GM12891 (cell line): Measurements from ENCODE around the gene NOX5.

ENCODE experiments used
- DNase-seq: peaks from one replicate; pipeline ENCODE4 v3.0.0; 2011; ENCODE audit warnings: low spot score; ENCODE audit not compliant: insufficient read length
- FAIRE-seq: peaks from 2 replicates; lab custom pipeline; 2011; peaks lifted over from hg19 to GRCh38; lab: Jason Lieb, UNC
- PAX5 ChIP-seq: IDR thresholded peaks from 2 replicates; pipeline ENCODE4 v1.6.1; 2011; ENCODE audit warnings: low read length, moderate library complexity, mild to moderate bottlenecking; ENCODE audit not compliant: insufficient read depth, severe bottlenecking
- POLR2A ChIP-seq: IDR thresholded peaks from 2 replicates; pipeline ENCODE4 v1.6.1; 2011; ENCODE audit warnings: low read depth, low read length, control low read depth
- POLR2AphosphoS5 ChIP-seq: IDR thresholded peaks from 2 replicates; pipeline ENCODE4 v1.6.1; 2011; ENCODE audit warnings: low read depth, low read length, control low read depth
- POU2F2 ChIP-seq: IDR thresholded peaks from 2 replicates; pipeline ENCODE4 v1.6.1; 2011; ENCODE audit warnings: low read depth, mild to moderate bottlenecking, control low read depth, low read length, moderate library complexity
- SPI1 ChIP-seq: IDR thresholded peaks from 2 replicates; pipeline ENCODE4 v1.6.1; 2011; ENCODE audit warnings: low read depth, low read length, control low read depth
- TAF1 ChIP-seq: IDR thresholded peaks from 2 replicates; pipeline ENCODE4 v1.6.1; 2011; ENCODE audit warnings: low read depth, low read length, control low read depth

NOX5 gene

DNA sequence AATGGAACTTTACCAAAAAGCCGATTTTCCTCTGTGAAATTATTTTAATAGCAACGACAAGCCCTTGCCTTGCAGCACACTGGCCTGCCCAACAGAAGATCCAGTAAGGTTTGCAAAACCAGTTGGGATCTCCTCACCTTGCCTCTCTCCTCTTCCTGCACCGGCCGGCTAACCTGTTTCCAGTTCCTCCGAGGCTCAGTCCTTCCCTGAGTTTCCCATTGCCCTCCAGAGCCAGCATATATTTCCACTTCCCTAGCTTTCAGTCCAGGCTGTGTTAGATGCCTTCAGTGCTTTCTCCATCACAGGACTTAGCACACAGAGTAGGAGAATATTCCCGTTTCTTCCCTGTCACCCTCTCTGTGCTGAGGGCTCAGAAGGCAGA lies 60.3 kb downstream of the NOX5 start:
- no peak for TF ChIP-seq POLR2AphosphoS5
- no peak for TF ChIP-seq POLR2A
- TF ChIP-seq TAF1 = no peak
- TF ChIP-seq POU2F2 = no peak
- TF ChIP-seq SPI1 = no peak
- no peak for TF ChIP-seq PAX5
- no peak for FAIRE-seq
- no peak for DNase-seq

DNA sequence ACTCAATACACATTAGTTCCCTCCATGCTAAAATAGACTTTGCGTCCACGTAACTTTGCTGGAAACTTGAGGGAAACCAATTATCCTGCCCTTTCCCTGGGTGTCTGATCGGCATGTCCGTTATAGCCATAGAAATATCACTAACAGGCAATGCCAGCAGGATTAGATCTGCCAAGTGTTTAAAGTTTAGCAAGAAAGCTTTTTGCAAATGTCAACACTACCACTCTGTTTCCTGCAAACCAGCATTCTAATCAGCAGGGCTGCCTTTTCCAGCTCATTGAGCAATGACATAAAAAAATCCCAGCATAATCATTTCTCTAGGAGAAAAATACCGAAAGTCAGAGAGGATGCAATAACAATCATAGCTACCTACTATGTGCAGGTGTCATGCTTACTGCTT lies 60.9 kb downstream of the NOX5 start:
- no peak for DNase-seq
- TF ChIP-seq SPI1 (no peak), PAX5 (no peak), TAF1 (no peak), POLR2AphosphoS5 (no peak), POLR2A (no peak), POU2F2 (no peak)
- FAIRE-seq = no peak

DNA sequence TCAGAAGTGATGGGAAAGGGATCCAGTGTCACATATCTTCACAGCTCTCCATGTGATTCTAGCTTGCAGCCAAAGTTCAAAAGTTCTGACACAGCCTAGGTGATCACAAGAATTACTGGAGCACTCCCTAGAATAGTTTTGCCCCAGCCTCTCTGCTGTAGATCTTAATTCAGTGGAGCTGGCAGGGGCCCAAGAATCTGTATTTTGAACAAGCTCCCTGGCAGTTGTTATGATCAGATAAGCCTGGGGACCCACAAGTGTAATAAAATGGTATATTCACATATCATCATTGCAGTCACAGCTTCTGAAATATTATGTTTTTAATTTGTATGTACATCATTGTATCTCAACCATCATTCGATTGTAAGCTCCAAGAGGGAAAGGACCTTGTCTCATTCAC lies 62.3 kb downstream of the NOX5 start:
- FAIRE-seq (no peak), DNase-seq (no peak)
- TF ChIP-seq POLR2A (no peak), TAF1 (no peak), POU2F2 (no peak), SPI1 (no peak), POLR2AphosphoS5 (no peak), PAX5 (no peak)

DNA sequence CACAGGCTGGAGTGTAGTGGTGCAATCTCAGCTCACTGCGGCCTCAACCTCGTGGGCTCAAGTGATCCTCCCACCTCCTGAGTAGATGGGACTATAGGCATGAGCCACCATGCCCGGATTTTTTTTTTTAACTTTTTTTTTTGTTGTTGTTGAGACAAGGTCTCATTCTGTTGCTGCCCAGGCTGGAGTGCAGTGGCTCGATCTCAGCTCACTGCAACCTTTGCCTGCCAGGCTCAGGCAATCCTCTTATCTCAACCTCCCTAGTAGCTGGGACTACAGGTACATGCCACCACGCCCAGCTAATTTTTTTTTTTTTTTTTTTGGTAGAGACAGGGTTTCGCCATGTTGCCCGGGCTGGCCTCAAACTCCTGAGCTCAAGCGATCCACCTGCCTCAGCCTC lies 64.1 kb downstream of the NOX5 start:
- no peak for TF ChIP-seq TAF1
- TF ChIP-seq PAX5 = no peak
- TF ChIP-seq POLR2AphosphoS5 = no peak
- no peak for TF ChIP-seq POLR2A
- no peak for TF ChIP-seq SPI1
- TF ChIP-seq POU2F2 = no peak
- FAIRE-seq (no peak), DNase-seq (no peak)

DNA sequence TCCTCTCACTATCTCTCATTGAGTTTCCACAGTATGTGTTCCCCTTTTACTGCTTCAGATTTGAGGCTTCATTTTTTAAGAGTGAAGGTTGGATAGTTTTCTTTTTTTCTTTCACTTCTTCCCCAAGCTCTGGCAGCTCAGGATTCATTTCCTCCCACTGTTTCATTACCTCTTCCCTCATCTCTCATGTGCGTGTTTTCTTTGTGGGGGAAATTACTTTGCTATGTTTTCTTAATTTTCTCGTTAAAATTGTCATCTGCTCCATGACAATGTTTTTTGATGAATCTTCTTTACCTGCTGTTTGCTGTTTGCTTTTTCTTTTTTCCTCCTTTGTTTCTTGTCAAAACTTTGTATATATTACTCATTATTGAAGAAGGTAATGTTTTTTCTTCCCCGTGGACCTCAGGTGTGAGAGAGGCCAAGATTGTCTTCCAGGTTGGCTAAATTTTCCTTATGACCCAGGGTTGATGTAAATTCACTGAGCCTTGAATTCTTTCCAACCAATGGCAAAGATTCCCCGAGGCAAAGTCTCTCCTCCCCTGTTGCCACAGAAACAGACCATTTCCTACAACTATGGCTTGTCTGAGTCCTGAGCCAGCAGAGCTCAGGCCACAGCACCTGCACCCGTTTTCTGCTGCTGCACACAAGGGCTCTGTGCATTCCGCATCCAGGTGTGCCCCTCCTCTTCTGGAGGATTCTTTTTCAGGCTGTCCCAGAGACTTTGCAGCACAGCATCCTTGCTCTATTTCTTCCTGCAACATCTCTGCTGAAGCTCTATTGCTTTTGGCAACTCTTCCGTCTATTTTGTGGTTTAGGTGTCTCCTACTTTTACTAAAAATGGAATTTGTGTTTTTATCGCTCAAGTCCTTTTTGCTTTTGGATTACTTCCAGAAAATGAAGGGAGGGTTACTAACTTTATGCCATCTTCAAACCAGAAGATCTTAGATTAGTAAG lies 66.1 kb downstream of the NOX5 start:
- DNase-seq (no peak), FAIRE-seq (no peak)
- no peak for TF ChIP-seq POLR2AphosphoS5
- no peak for TF ChIP-seq TAF1
- no peak for TF ChIP-seq POLR2A
- no peak for TF ChIP-seq PAX5
- no peak for TF ChIP-seq SPI1
- no peak for TF ChIP-seq POU2F2

DNA sequence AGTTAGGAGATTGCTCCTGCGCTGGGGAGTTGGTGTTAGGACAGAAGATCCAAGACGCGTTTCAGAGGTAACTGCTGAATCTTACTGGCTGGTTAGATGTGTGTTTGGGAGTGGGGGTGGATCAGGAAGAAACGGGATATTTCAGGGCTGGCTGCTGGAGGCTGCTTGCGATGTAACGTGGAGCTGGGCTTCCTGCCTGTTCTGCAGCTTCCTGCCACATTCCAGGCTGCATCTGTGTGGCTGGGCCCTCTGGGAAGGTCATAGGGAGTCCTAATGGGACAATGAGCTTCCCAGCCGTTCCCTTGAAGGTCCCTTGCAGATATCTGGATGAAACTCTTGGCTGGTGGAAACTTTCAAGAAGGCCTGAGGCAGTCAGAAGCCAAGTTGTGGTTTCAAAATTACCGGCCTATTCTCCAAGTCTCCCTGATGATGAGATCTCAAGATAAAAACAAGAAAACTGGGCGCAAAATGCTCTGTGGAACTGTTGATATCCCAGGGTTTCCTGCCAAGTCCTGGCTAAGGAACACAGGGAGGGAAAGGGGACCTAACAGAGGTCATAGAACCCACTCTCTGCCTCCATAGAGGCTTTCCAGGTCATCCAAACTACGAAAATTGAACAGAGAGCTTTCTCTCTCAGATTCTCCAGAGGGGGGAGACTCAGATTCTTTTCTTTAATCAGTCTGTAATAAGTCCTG lies 67.0 kb downstream of the NOX5 start:
- FAIRE-seq (no peak), DNase-seq (no peak)
- TF ChIP-seq POLR2A = no peak
- TF ChIP-seq POU2F2 = no peak
- no peak for TF ChIP-seq TAF1
- no peak for TF ChIP-seq SPI1
- no peak for TF ChIP-seq PAX5
- no peak for TF ChIP-seq POLR2AphosphoS5

GRCh38 chr15:69082021-69082502 lies 67.6 kb downstream of the NOX5 start:
- no peak for DNase-seq
- no peak for FAIRE-seq
- TF ChIP-seq TAF1 = no peak
- no peak for TF ChIP-seq SPI1
- TF ChIP-seq PAX5 = no peak
- TF ChIP-seq POU2F2 = no peak
- no peak for TF ChIP-seq POLR2A
- TF ChIP-seq POLR2AphosphoS5 = no peak

DNA sequence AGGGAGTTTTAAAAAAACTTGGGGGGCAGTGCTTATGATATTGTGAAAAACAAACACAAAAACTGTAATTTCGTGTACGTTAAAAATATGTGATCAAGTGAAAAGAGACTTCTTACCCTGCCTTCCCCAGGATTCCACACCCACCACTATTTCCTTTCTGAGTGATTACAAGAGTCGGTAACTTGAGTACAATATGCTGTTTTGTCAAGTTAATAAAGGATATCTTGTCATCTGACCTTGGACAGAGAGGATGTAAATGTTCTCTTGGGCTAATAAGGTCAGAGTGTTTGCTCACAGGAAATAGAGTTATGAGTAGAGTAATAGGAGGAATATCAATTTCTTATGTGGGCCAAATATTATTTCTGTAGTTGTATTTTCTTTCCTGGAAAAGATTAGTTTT lies 68.1 kb downstream of the NOX5 start:
- no peak for DNase-seq
- no peak for FAIRE-seq
- TF ChIP-seq TAF1 = no peak
- TF ChIP-seq POU2F2 = no peak
- TF ChIP-seq SPI1 = no peak
- no peak for TF ChIP-seq POLR2A

DNA sequence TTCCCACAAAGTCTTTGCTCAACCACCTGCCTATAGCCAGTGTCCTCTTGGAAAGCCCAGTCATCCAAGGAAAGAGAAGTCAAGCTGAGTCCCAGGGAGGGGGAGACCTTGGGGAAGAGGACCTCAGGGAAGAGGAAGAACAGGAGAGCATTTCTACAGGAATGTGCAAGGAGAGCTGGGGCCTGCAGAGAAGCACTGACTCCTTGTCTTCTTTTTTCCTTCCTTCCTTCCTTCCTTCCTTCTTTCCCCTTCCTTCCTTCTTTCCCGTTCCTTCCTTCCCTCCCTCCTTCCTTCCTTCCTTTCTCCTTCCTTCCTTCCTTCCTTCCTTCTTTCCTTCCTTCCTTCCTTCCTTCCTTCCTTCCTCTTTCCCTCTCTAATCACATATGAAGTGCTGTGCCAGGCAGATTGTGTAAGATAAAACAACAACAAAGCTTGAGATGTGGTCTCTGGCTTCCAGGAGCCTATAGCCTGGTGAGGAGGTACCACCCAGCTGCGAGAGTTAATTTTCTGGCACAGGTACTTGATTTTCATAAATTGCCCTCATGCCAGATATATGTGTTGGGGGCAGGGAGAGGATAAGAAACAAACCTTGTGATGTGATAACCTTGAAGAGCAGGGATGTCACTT lies 70.0 kb downstream of the NOX5 start:
- TF ChIP-seq POLR2AphosphoS5 (no peak), PAX5 (no peak), SPI1 (no peak), TAF1 (no peak), POU2F2 (no peak), POLR2A (no peak)
- DNase-seq (no peak), FAIRE-seq (no peak)
